HEK293 (cell line): Measurements from ENCODE around the gene RPL36AL.
"Not testable (repeated sequence)": the region's sequence is repeated elsewhere in the genome, so short reads cannot be mapped to it uniquely, and the experiment has no call there.

Experiments
- CTCF ChIA-PET: fragments of 350-600 bp; formaldehyde crosslinking; extraction: SDS; loops from one replicate; lab custom pipeline; 2021; ENCODE audit warnings: antibody characterized with exemption; lab: Yijun Ruan, JAX
- POLR2A ChIA-PET: fragments of 300-600 bp; formaldehyde crosslinking; extraction: SDS; loops from one replicate; lab custom pipeline; 2020; ENCODE audit warnings: antibody characterized with exemption, inconsistent platforms; lab: Yijun Ruan, JAX
- H3K27ac ChIP-seq: fragments of 200-500 bp; sonication (Bioruptor generic); 2 replicates; pipeline ENCODE4 v1.5.1; 2014; ENCODE audit warnings: low read depth, low read length, control low read depth, inconsistent platforms; ENCODE audit errors: extremely low read depth
- H3K36me3 ChIP-seq, 2 experiments: fragments of 200-500 bp in 1 of 2; sonication (Bioruptor generic) in 1 of 2; 1 replicate in 1 of 2; 2 replicates in 1 of 2; pipeline ENCODE4 v1.5.1; 2014 to 2017; ENCODE audit warnings: inconsistent platforms in 2 of 2, low read length in 2 of 2; ENCODE audit not compliant: control insufficient read depth in 2 of 2, insufficient read depth in 1 of 2
- H3K4me1 ChIP-seq: fragments of 200-500 bp; sonication (Bioruptor generic); 2 replicates; pipeline ENCODE4 v1.5.1; 2014; ENCODE audit warnings: mild to moderate bottlenecking, low read length, inconsistent platforms; ENCODE audit not compliant: control insufficient read depth, insufficient read depth
- H3K4me3 ChIP-seq: 2 replicates; pipeline ENCODE4 v1.5.1; 2011; ENCODE audit warnings: low read depth, mild to moderate bottlenecking, control low read depth, low read length, moderate library complexity
- H3K9me3 ChIP-seq: fragments of 200-500 bp; sonication (Bioruptor generic); 2 replicates; pipeline ENCODE4 v1.5.1; 2014; ENCODE audit warnings: low read depth, low read length, inconsistent platforms; ENCODE audit not compliant: control insufficient read depth, insufficient read depth
- GLIS1 ChIP-seq: fragments of 450-650 bp; formaldehyde crosslinking; IDR thresholded peaks from 2 replicates; pipeline ENCODE4 v1.5.1; 2016; ENCODE audit warnings: missing biosample characterization, missing genetic modification characterization
- PRDM10 ChIP-seq: fragments of 450-650 bp; formaldehyde crosslinking; IDR thresholded peaks from 2 replicates; pipeline ENCODE4 v1.5.1; 2016; ENCODE audit warnings: missing biosample characterization, missing genetic modification characterization
- REPIN1 ChIP-seq: fragments of 450-650 bp; formaldehyde crosslinking; IDR thresholded peaks from 2 replicates; pipeline ENCODE4 v1.5.1; 2017; ENCODE audit warnings: missing biosample characterization, missing genetic modification characterization, low read depth
- SCRT2 ChIP-seq: fragments of 450-650 bp; formaldehyde crosslinking; IDR thresholded peaks from 2 replicates; pipeline ENCODE4 v1.5.1; 2016; ENCODE audit warnings: missing biosample characterization, missing genetic modification characterization
- SETDB1 ChIP-seq: IDR thresholded peaks from one replicate; pipeline ENCODE4 v1.6.1; 2017; ENCODE audit warnings: mild to moderate bottlenecking, low read length, moderate library complexity, mixed read lengths; ENCODE audit not compliant: insufficient read length
- ZBTB11 ChIP-seq: fragments of 450-650 bp; formaldehyde crosslinking; conservative IDR thresholded peaks from 2 replicates; pipeline ENCODE4 v1.5.1; 2016; ENCODE audit warnings: low read depth, missing biosample characterization, missing genetic modification characterization
- ZBTB21 ChIP-seq: fragments of 450-650 bp; formaldehyde crosslinking; IDR thresholded peaks from 2 replicates; pipeline ENCODE4 v1.5.1; 2017; ENCODE audit warnings: missing biosample characterization, missing genetic modification characterization
- ZNF266 ChIP-seq: fragments of 450-650 bp; formaldehyde crosslinking; IDR thresholded peaks from 2 replicates; pipeline ENCODE4 v1.5.1; 2016; ENCODE audit warnings: missing biosample characterization, missing genetic modification characterization, low read depth
- ZNF692 ChIP-seq: fragments of 450-650 bp; formaldehyde crosslinking; IDR thresholded peaks from 2 replicates; pipeline ENCODE4 v1.5.1; 2016; ENCODE audit warnings: missing biosample characterization, missing genetic modification characterization
- ZNF776 ChIP-seq: fragments of 450-650 bp; formaldehyde crosslinking; IDR thresholded peaks from 2 replicates; pipeline ENCODE4 v1.5.0; 2017; ENCODE audit warnings: missing biosample characterization, missing genetic modification characterization, borderline replicate concordance
- ZSCAN23 ChIP-seq: fragments of 450-650 bp; formaldehyde crosslinking; IDR thresholded peaks from 2 replicates; pipeline ENCODE4 v1.5.1; 2016; ENCODE audit warnings: missing biosample characterization, missing genetic modification characterization

RPL36AL gene

GRCh38 chr14:49659526-49660455, 39.4 kb upstream of the RPL36AL start:
- Histone ChIP-seq H3K4me1 (no peaks in the 10 kb centered on the region), H3K36me3 (peaks cover 19 to 21% of the 10 kb centered on the region in 2 experiments), H3K27ac (no peak overlapping the region), H3K9me3 (no peaks in the 10 kb centered on the region), H3K4me3 (no peak overlapping the region)
- ChIA-PET POLR2A (no interaction called here), CTCF (interaction anchor here (0.6 kb wide), 1 partner anchor 139 kb away, joined by 3 read pairs; no protein-coding TSS in a partner anchor)
- peak; percentile 88 for TF ChIP-seq SCRT2 (tag by site-specific recombination)
- TF ChIP-seq ZSCAN23 (tag by site-specific recombination): no peak
- TF ChIP-seq ZNF776 (tag by site-specific recombination): no peak
- no peak for TF ChIP-seq ZNF266 (tag by site-specific recombination)
- TF ChIP-seq PRDM10 (tag by site-specific recombination): 0 out of 2 replicates have a peak, but pooled peaks have one; percentile 27
- no peak for TF ChIP-seq REPIN1
- TF ChIP-seq ZBTB11 (tag by site-specific recombination): no peak

- POLR2A ChIA-PET: not testable (repeated sequence)
Observed at GRCh38 chr14:49657500-49657899, 37.1 kb upstream of the RPL36AL start.

GRCh38 chr14:49654511-49654910, 34.1 kb upstream of the RPL36AL start:
- H3K4me3 ChIP-seq: no peak overlapping the region
- no peaks in the 10 kb centered on the region for H3K9me3 ChIP-seq
- H3K4me1 ChIP-seq: no peaks in the 10 kb centered on the region
- H3K36me3 ChIP-seq: peaks cover 26 to 34% of the 10 kb centered on the region in 2 experiments
- TF ChIP-seq ZNF692 (tag by site-specific recombination) (no peak), ZBTB21 (no peak), GLIS1 (tag by site-specific recombination) (no peak), SETDB1 (no peak)
- POLR2A ChIA-PET: no interaction called here
- no peak overlapping the region for H3K27ac ChIP-seq
- CTCF ChIA-PET: no interaction called here

More at GRCh38 chr14:49657500-49657899, 37.1 kb upstream of the RPL36AL start:
- CTCF ChIA-PET, H3K27ac ChIP-seq, H3K9me3 ChIP-seq, H3K4me1 ChIP-seq, H3K4me3 ChIP-seq: not testable (repeated sequence)
- peaks cover 20 to 26% of the 10 kb centered on the region in 2 experiments for H3K36me3 ChIP-seq
